KG1 (cell line): ENCODE data around the gene NRCAM.
"Not testable (repeated sequence)": the region's sequence is repeated elsewhere in the genome, so short reads cannot be mapped to it uniquely, and the experiment has no call there.

Experiments
- DNase-seq: peaks from one replicate; lab custom pipeline; 2025; lab: John Stamatoyannopoulos, UW

Gene NRCAM

GRCh38 chr7:108455998-108456677 lies at the start of gene NRCAM:
Gene NRCAM (minus strand): TSS chr7:108456436. CDS start chr7:108240064, 216,372 bp downstream.
- no peak for DNase-seq

- not testable (repeated sequence) for DNase-seq
These were observed 48.3 kb upstream of the NRCAM start for GRCh38 chr7:108504576-108504975.

- DNase-seq = no peak
These were observed 47.1 kb upstream of the NRCAM start for GRCh38 chr7:108503112-108504026.

- no peak for DNase-seq
These were observed 43.3 kb upstream of the NRCAM start for GRCh38 chr7:108499566-108499965.

- DNase-seq = no peak
These were observed 42.2 kb upstream of the NRCAM start for GRCh38 chr7:108498481-108498880.

- peak; percentile 10 for DNase-seq
These were observed 41.0 kb upstream of the NRCAM start for GRCh38 chr7:108497082-108497725.

- DNase-seq = no peak
These were observed 36.5 kb upstream of the NRCAM start for GRCh38 chr7:108492742-108493141.

- DNase-seq = no peak
These were observed 32.7 kb upstream of the NRCAM start for GRCh38 chr7:108488768-108489538.

- DNase-seq = no peak
These were observed 31.4 kb upstream of the NRCAM start for GRCh38 chr7:108487646-108488045.

GRCh38 chr7:108486291-108486966 lies 30.2 kb upstream of the NRCAM start:
- no peak for DNase-seq

- no peak for DNase-seq
These were observed 27.9 kb upstream of the NRCAM start for GRCh38 chr7:108484137-108484536.

GRCh38 chr7:108480311-108480710 lies 24.1 kb upstream of the NRCAM start:
- no peak for DNase-seq

- no peak for DNase-seq
These were observed 23.5 kb upstream of the NRCAM start for GRCh38 chr7:108479751-108480150.

GRCh38 chr7:108479118-108479517 lies 22.9 kb upstream of the NRCAM start:
- no peak for DNase-seq

- no peak for DNase-seq
These were observed 12.0 kb upstream of the NRCAM start for GRCh38 chr7:108468246-108468645.

- DNase-seq = no peak
These were observed 11.2 kb upstream of the NRCAM start for GRCh38 chr7:108467391-108467790.

- not testable (repeated sequence) for DNase-seq
These were observed 10.1 kb upstream of the NRCAM start for GRCh38 chr7:108466322-108466721.

- no peak for DNase-seq
These were observed 8.5 kb upstream of the NRCAM start for GRCh38 chr7:108464743-108465142.

- DNase-seq = no peak
These were observed 7.4 kb upstream of the NRCAM start for GRCh38 chr7:108463613-108464012.

GRCh38 chr7:108461840-108462239 lies 5.6 kb upstream of the NRCAM start:
- DNase-seq = no peak

- no peak for DNase-seq
These were observed 4.7 kb upstream of the NRCAM start for GRCh38 chr7:108460964-108461363.
